ENCODE results near the gene PNP.

The PNP gene

GRCh38 chr14:20455355-20456300 is 13.6 kb upstream of the PNP start:
- DNase-seq: peak; percentile 93

- DNase-seq: no peak
Measured at GRCh38 chr14:20456971-20457370, 12.2 kb upstream of the PNP start.

- no peak for DNase-seq
Measured at GRCh38 chr14:20458031-20458789, 11.0 kb upstream of the PNP start.

- DNase-seq: no peak
Measured at GRCh38 chr14:20460458-20461224, 8.6 kb upstream of the PNP start.

- DNase-seq: peak; percentile 100
Measured at GRCh38 chr14:20461225-20462141, 7.7 kb upstream of the PNP start, which contains the start of gene PIP4P1. TSS of gene PIP4P1 (minus strand) at chr14:20461434. CDS start at chr14:20461325, 109 bp downstream.

- DNase-seq: no peak
Measured at GRCh38 chr14:20468764-20469241, 403 bp upstream of the PNP start.

- peak; percentile 33 for DNase-seq
Measured at GRCh38 chr14:20469890-20470602, 840 bp downstream of the PNP start.

GRCh38 chr14:20470603-20470901 is 1.3 kb downstream of the PNP start:
- DNase-seq: no peak

GRCh38 chr14:20472536-20473169 is 3.4 kb downstream of the PNP start:
- no peak for DNase-seq

- DNase-seq: no peak
Measured at GRCh38 chr14:20476776-20477175, 7.6 kb downstream of the PNP start.

- no peak for DNase-seq
Measured at GRCh38 chr14:20477211-20477876, 8.1 kb downstream of the PNP start.

- no peak for DNase-seq
Measured at GRCh38 chr14:20478894-20479293, 9.7 kb downstream of the PNP start.

- no peak for DNase-seq
Measured at GRCh38 chr14:20482382-20482781, 13.2 kb downstream of the PNP start.

GRCh38 chr14:20485900-20486299 is 16.7 kb downstream of the PNP start:
- no peak for DNase-seq

GRCh38 chr14:20486684-20487395 is 17.6 kb downstream of the PNP start:
- no peak for DNase-seq

GRCh38 chr14:20487396-20487725 is 18.2 kb downstream of the PNP start:
- no peak for DNase-seq

- DNase-seq: no peak
Measured at GRCh38 chr14:20489093-20489994, 20.1 kb downstream of the PNP start.

GRCh38 chr14:20490563-20490962 is 21.4 kb downstream of the PNP start:
- no peak for DNase-seq

- no peak for DNase-seq
Measured at GRCh38 chr14:20492486-20492885, 23.3 kb downstream of the PNP start.

All from NCI-H446 treated with DMSO at 0.1 percent for 48 hours (cell line).